Trophoblast cell (in vitro differentiated cells and primary cell): ENCODE measurements around the gene PLEK2.

Experiments
- DNase-seq, 2 donors: peaks; one replicate each; pipeline ENCODE4 v3.0.0-alpha.2; 2016
- H2AFZ ChIP-seq: 2 replicates; pipeline ENCODE4 v1.6.1; 2013; ENCODE audit warnings: low read length, moderate library complexity, mild to moderate bottlenecking; ENCODE audit not compliant: insufficient read depth, poor library complexity
- H2AK5ac ChIP-seq: 2 replicates; pipeline ENCODE4 v1.6.1; 2013; ENCODE audit warnings: mild to moderate bottlenecking, low read length
- H2BK120ac ChIP-seq: 2 replicates; pipeline ENCODE4 v1.6.1; 2013; ENCODE audit warnings: low read length, mild to moderate bottlenecking, moderate library complexity; ENCODE audit not compliant: insufficient read depth, poor library complexity
- H2BK12ac ChIP-seq: 2 replicates; pipeline ENCODE4 v1.6.1; 2013; ENCODE audit warnings: mild to moderate bottlenecking, low read length, moderate library complexity
- H2BK5ac ChIP-seq: 2 replicates; pipeline ENCODE4 v1.6.1; 2013; ENCODE audit warnings: low read length, low read depth, moderate library complexity, mild to moderate bottlenecking; ENCODE audit not compliant: poor library complexity
- H3K14ac ChIP-seq: 2 replicates; pipeline ENCODE4 v1.6.1; 2013; ENCODE audit warnings: mild to moderate bottlenecking, low read length
- H3K18ac ChIP-seq: 2 replicates; pipeline ENCODE4 v1.6.1; 2013; ENCODE audit warnings: mild to moderate bottlenecking, low read length
- H3K23ac ChIP-seq: 2 replicates; pipeline ENCODE4 v1.6.1; 2013; ENCODE audit warnings: low read length
- H3K27ac ChIP-seq: 2 replicates; pipeline ENCODE4 v1.5.1; 2013; ENCODE audit warnings: low read depth, mild to moderate bottlenecking, inconsistent platforms, low read length, moderate library complexity
- H3K27me3 ChIP-seq: 2 replicates; pipeline ENCODE4 v1.6.1; 2013; ENCODE audit warnings: inconsistent platforms, mild to moderate bottlenecking, low read length, moderate library complexity; ENCODE audit not compliant: insufficient read depth
- H3K36me3 ChIP-seq, 2 experiments: 1 replicate in 1 of 2; 2 replicates in 1 of 2; pipeline ENCODE4 v1.6.1; 2013; ENCODE audit warnings: low read length in 2 of 2, mild to moderate bottlenecking in 2 of 2, moderate library complexity in 1 of 2; ENCODE audit not compliant: insufficient read depth in 2 of 2, control insufficient read depth in 1 of 2
- H3K4ac ChIP-seq: 2 replicates; pipeline ENCODE4 v1.6.1; 2013; ENCODE audit warnings: low read depth, mild to moderate bottlenecking, low read length, moderate library complexity
- H3K4me1 ChIP-seq, 2 experiments: 1 replicate in 1 of 2; 2 replicates in 1 of 2; pipeline ENCODE4 v1.6.1; 2013; ENCODE audit warnings: low read length in 2 of 2, mild to moderate bottlenecking in 2 of 2, moderate library complexity in 1 of 2; ENCODE audit not compliant: insufficient read depth in 2 of 2, control insufficient read depth in 1 of 2
- H3K4me2 ChIP-seq: 2 replicates; pipeline ENCODE4 v1.6.1; 2013; ENCODE audit warnings: inconsistent platforms, mild to moderate bottlenecking, low read length, moderate library complexity
- H3K4me3 ChIP-seq: 2 replicates; pipeline ENCODE4 v1.5.1; 2013; ENCODE audit warnings: mild to moderate bottlenecking, low read depth, low read length, inconsistent platforms
- H3K79me1 ChIP-seq: one replicate; pipeline ENCODE4 v1.6.1; 2013; ENCODE audit warnings: low read length
- H3K79me2 ChIP-seq: 2 replicates; pipeline ENCODE4 v1.6.1; 2013; ENCODE audit warnings: low read length, mild to moderate bottlenecking; ENCODE audit not compliant: control insufficient read depth, insufficient read depth, poor library complexity
- H3K9ac ChIP-seq: 2 replicates; pipeline ENCODE4 v1.6.1; 2013; ENCODE audit warnings: mild to moderate bottlenecking, low read length
- H3K9me3 ChIP-seq: 2 replicates; pipeline ENCODE4 v1.6.1; 2013; ENCODE audit warnings: low read depth, mild to moderate bottlenecking, control low read depth, inconsistent platforms, low read length; ENCODE audit not compliant: insufficient read depth
- H4K12ac ChIP-seq: 2 replicates; pipeline ENCODE4 v1.6.1; 2013; ENCODE audit warnings: low read depth, mild to moderate bottlenecking, low read length, moderate library complexity
- H4K8ac ChIP-seq: 2 replicates; pipeline ENCODE4 v1.6.1; 2013; ENCODE audit warnings: low read depth, mild to moderate bottlenecking, low read length, moderate library complexity
- H4K91ac ChIP-seq: one replicate; pipeline ENCODE4 v1.6.1; 2013; ENCODE audit warnings: low read depth, mild to moderate bottlenecking, low read length, moderate library complexity
- WGBS: extraction: QIAGEN DNeasy Blood & Tissue Kit; methylation state at CpG from one replicate; pipeline ENCODE4 v1.1.7; 2013; ENCODE audit warnings: missing lambda C conversion rate; ENCODE audit not compliant: insufficient read length, insufficient coverage; ENCODE audit errors: extremely low coverage; 5-methylcytosine and 5-hydroxymethylcytosine counted together

Gene PLEK2

DNA sequence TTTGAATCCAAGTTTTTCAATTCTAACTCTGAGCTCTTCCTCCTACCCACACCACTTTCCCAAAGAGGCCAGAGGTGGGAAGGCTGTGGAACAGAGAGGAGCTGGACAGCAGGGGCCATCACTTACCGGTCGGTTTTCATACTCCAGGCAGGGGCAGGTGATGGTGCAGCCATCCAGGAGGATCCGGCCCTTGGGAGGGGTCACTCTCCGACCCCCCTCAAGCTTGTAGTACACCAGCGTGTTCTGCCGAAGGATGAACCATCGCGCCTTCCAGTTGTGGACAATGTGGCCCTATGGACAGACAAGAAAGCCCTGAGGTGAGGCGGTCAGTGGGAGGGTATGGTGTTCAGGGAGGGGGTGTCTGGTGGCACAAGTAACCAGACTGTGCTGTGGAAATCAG, 14.4 kb downstream of the PLEK2 start:
- H2AFZ ChIP-seq: no peak overlapping the region
- H3K79me1 ChIP-seq: no peaks in the 10 kb centered on the region
- H3K27ac ChIP-seq: no peak overlapping the region
- H4K12ac ChIP-seq: no peak overlapping the region
- no peaks in the 10 kb centered on the region for H3K79me2 ChIP-seq
- H3K18ac ChIP-seq: no peak overlapping the region
- H3K23ac ChIP-seq: no peak overlapping the region
- H3K27me3 ChIP-seq: no peaks in the 10 kb centered on the region
- DNase-seq: no peak
- H2BK120ac ChIP-seq: no peak overlapping the region
- no peak overlapping the region for H3K4me3 ChIP-seq
- no peak overlapping the region for H2BK12ac ChIP-seq
- peaks cover 3% of the 10 kb centered on the region for H3K9me3 ChIP-seq
- H3K36me3 ChIP-seq: no peaks in the 10 kb centered on the region
- H3K14ac ChIP-seq: no peak overlapping the region
- H2AK5ac ChIP-seq: no peak overlapping the region
- no peak overlapping the region for H3K9ac ChIP-seq
- H2BK5ac ChIP-seq: no peak overlapping the region
- peaks cover 6 to 11% of the 10 kb centered on the region in 2 experiments for H3K4me1 ChIP-seq
- no peak overlapping the region for H4K8ac ChIP-seq
- H3K4me2 ChIP-seq: no peak overlapping the region
- H3K4ac ChIP-seq: no peak overlapping the region
- WGBS: no CpG with 5 or more reads among the region's 9 CpGs
- no peak overlapping the region for H4K91ac ChIP-seq

DNA sequence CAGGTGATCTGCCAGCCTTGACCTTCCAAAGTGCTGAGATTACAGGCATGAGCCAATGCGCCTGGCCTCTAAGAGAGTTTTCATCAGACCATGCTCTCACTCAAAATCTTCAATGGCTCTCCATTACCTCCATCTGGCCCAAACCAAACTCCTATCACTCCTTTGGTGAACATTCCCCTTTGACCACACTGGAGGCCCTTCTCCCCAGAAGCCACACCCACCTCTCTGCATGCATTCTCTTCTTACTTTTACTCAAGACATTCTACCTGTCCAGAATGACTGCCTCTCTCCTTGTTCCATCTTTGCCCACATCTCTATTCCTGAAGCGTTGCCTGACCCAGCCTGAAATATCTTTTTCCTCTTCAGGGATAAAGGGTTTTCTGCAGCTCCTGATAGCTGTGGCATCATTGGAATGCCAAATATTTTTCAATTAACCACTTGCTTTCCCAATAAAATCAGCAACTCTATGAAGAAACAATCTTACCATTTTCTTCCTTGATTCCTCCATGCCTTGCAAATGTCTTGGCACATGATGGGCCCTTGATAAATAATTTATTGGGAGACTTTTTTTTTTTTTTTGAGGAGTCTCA, 15.5 kb downstream of the PLEK2 start:
- Histone ChIP-seq H2BK120ac (no peak overlapping the region), H3K9me3 (peaks cover 3% of the 10 kb centered on the region), H2BK12ac (no peak overlapping the region), H3K4me2 (no peak overlapping the region), H4K91ac (no peak overlapping the region), H3K27me3 (no peaks in the 10 kb centered on the region), H2BK5ac (no peak overlapping the region), H4K12ac (no peak overlapping the region), H3K14ac (no peak overlapping the region), H4K8ac (no peak overlapping the region), H3K4me3 (no peak overlapping the region), H2AFZ (no peak overlapping the region), H3K79me1 (no peaks in the 10 kb centered on the region), H3K9ac (no peak overlapping the region), H3K79me2 (no peaks in the 10 kb centered on the region), H3K36me3 (no peaks in the 10 kb centered on the region), H3K23ac (no peak overlapping the region), H3K18ac (no peak overlapping the region), H3K4me1 (peaks cover 16 to 21% of the 10 kb centered on the region in 2 experiments), H2AK5ac (no peak overlapping the region), H3K27ac (no peak overlapping the region), H3K4ac (no peak overlapping the region)
- DNase-seq: no peak
- WGBS: no CpG with 5 or more reads among the region's 2 CpGs

DNA sequence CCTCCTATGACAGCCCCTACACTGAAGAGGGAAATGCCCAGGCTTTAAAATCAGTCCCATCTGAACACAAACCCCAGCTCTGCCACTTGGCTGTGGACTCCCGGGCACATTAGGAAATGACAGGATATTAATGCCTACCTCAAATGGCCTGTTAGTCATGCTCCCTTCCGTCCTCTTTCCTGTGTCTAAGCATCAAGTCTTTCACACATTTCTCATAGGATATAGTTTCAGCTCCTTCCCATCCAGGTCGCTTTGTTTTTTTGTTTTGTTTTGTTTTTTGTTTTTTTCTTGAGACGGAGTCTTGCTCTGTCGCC, 16.1 kb downstream of the PLEK2 start:
- H2BK5ac ChIP-seq: no peak overlapping the region
- no CpG with 5 or more reads among the region's 5 CpGs for WGBS
- no peak overlapping the region for H4K12ac ChIP-seq
- no peak overlapping the region for H2AFZ ChIP-seq
- no peak overlapping the region for H3K4me3 ChIP-seq
- no peak for DNase-seq
- H3K4ac ChIP-seq: no peak overlapping the region
- H3K4me2 ChIP-seq: no peak overlapping the region
- no peak overlapping the region for H3K18ac ChIP-seq
- no peak overlapping the region for H2BK120ac ChIP-seq
- H3K79me2 ChIP-seq: no peaks in the 10 kb centered on the region
- no peak overlapping the region for H4K8ac ChIP-seq
- no peak overlapping the region for H3K14ac ChIP-seq
- peaks cover 19 to 26% of the 10 kb centered on the region in 2 experiments for H3K4me1 ChIP-seq
- H2BK12ac ChIP-seq: no peak overlapping the region
- H4K91ac ChIP-seq: no peak overlapping the region
- H3K9me3 ChIP-seq: peaks cover 3% of the 10 kb centered on the region
- no peak overlapping the region for H3K9ac ChIP-seq
- no peaks in the 10 kb centered on the region for H3K79me1 ChIP-seq
- H2AK5ac ChIP-seq: no peak overlapping the region
- H3K36me3 ChIP-seq: no peaks in the 10 kb centered on the region
- no peak overlapping the region for H3K23ac ChIP-seq
- H3K27me3 ChIP-seq: no peaks in the 10 kb centered on the region
- H3K27ac ChIP-seq: no peak overlapping the region

DNA sequence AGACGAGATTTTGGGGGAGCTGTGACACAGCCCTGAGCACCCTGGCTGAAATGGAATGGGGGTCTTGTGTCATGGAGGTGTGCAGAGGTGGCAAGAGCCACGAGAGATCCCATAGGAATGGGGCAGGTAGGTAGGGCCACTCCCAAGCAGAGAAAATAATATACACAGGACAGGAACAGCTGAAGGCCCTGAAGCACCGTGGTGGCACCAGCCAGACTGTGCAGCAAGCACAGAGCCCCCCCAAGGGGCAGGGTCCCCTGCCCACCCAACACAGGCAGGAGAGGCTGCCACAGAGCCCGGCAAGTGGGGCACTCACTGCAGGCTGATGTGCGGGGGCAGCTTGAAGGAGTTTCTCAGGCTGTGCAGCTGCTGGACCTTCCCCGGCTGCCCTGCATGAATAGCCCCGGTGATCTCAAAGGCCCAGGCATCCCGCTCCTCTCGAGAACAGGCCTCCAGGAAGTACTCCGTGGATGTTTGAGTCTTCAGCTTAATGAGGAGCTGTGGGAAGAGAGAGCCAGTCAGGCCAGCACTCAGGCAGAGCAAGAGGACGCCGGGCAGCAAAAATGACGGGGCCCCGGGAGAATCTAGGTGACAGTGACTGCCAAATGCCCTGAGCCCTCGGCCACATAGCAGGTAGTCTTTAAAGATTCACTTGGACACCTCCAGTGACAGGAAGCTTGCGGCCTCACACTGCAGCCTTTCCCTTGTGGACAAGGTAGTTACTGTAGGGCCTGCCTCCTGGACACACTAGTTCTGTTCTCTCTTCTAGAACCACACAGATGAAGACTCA, 16.7 kb downstream of the PLEK2 start:
- Histone ChIP-seq H3K4me1 (peaks cover 19 to 29% of the 10 kb centered on the region in 2 experiments), H4K91ac (no peak overlapping the region), H4K12ac (no peak overlapping the region), H3K23ac (no peak overlapping the region), H3K27me3 (no peaks in the 10 kb centered on the region), H3K14ac (no peak overlapping the region), H3K4me3 (no peak overlapping the region), H2BK120ac (no peak overlapping the region), H4K8ac (no peak overlapping the region), H3K9ac (no peak overlapping the region), H3K4ac (no peak overlapping the region), H3K79me2 (no peaks in the 10 kb centered on the region), H2BK5ac (no peak overlapping the region), H3K18ac (no peak overlapping the region), H3K27ac (no peak overlapping the region), H2BK12ac (no peak overlapping the region), H3K9me3 (peaks cover 3% of the 10 kb centered on the region), H3K4me2 (no peak overlapping the region), H3K79me1 (no peaks in the 10 kb centered on the region), H2AFZ (no peak overlapping the region), H3K36me3 (no peaks in the 10 kb centered on the region), H2AK5ac (no peak overlapping the region)
- no peak for DNase-seq
- no CpG with 5 or more reads among the region's 16 CpGs for WGBS
